HepG2 (cell line): ENCODE results near the gene WNT10A. TPM values are rescaled to one million over a fixed set of nuclear protein-coding genes. Genes with fewer than 3 reads are reported as not detected.

Experiments used
- DPF2 ChIP-seq: sonication (generic); formaldehyde crosslinking; IDR thresholded peaks from 2 replicates; pipeline ENCODE4 v1.4.0; 2020; ENCODE audit warnings: mild to moderate bottlenecking, low read depth, missing genetic modification reagents, borderline replicate concordance
- FOSL1 ChIP-seq: sonication (generic); formaldehyde crosslinking; IDR thresholded peaks from 2 replicates; pipeline ENCODE4 v1.9.0; 2021; ENCODE audit warnings: missing genetic modification reagents, borderline replicate concordance
- GMEB2 ChIP-seq: IDR thresholded peaks from 2 replicates; pipeline ENCODE4 v1.6.1; 2016; ENCODE audit warnings: missing biosample characterization, missing genetic modification reagents, low read depth
- HBP1 ChIP-seq: IDR thresholded peaks from 2 replicates; pipeline ENCODE4 v1.6.1; 2016; ENCODE audit warnings: low read depth, control low read depth
- HMGXB4 ChIP-seq, 2 experiments: sonication (generic) in 1 of 2; formaldehyde crosslinking in 1 of 2; IDR thresholded peaks; 2 replicates each; pipeline versions ENCODE4 v1.4.0 to v1.6.1; 2018 to 2020; ENCODE audit warnings: missing genetic modification reagents in 2 of 2, borderline replicate concordance in 1 of 2, low read depth in 1 of 2, mild to moderate bottlenecking in 1 of 2, missing biosample characterization in 1 of 2
- IRX3 ChIP-seq: sonication (generic); formaldehyde crosslinking; IDR thresholded peaks from 2 replicates; pipeline ENCODE4 v1.8.1; 2023; ENCODE audit warnings: mild to moderate bottlenecking, low read depth, missing genetic modification reagents, borderline replicate concordance
- JDP2 ChIP-seq: sonication (generic); formaldehyde crosslinking; IDR thresholded peaks from 2 replicates; pipeline ENCODE4 v1.8.1; 2022; ENCODE audit warnings: missing genetic modification reagents, borderline replicate concordance
- KLF12 ChIP-seq: sonication (generic); formaldehyde crosslinking; IDR thresholded peaks from 2 replicates; pipeline ENCODE4 v1.4.0; 2020; ENCODE audit warnings: missing genetic modification reagents, borderline replicate concordance
- NPAS2 ChIP-seq: sonication (generic); formaldehyde crosslinking; IDR thresholded peaks from 2 replicates; pipeline ENCODE4 v1.8.0; 2022; ENCODE audit warnings: mild to moderate bottlenecking, missing genetic modification reagents, borderline replicate concordance
- PHF20 ChIP-seq: sonication (generic); formaldehyde crosslinking; IDR thresholded peaks from 2 replicates; pipeline ENCODE4 v1.5.0; 2020; ENCODE audit warnings: mild to moderate bottlenecking, missing genetic modification reagents
- ZFP90 ChIP-seq: sonication (generic); formaldehyde crosslinking; IDR thresholded peaks from 2 replicates; pipeline ENCODE4 v1.8.0; 2022; ENCODE audit warnings: missing genetic modification reagents, mild to moderate bottlenecking, inconsistent platforms, borderline replicate concordance
- ZFP91 ChIP-seq: sonication (generic); formaldehyde crosslinking; IDR thresholded peaks from 2 replicates; pipeline ENCODE4 v1.9.0; 2022; ENCODE audit warnings: missing genetic modification reagents, mild to moderate bottlenecking, borderline replicate concordance
- ZNF549 ChIP-seq: sonication (generic); formaldehyde crosslinking; IDR thresholded peaks from 2 replicates; pipeline ENCODE4 v1.5.0; 2020; ENCODE audit warnings: missing genetic modification reagents
- ZNF563 ChIP-seq: sonication (generic); formaldehyde crosslinking; IDR thresholded peaks from 2 replicates; pipeline ENCODE4 v1.8.0; 2022; ENCODE audit warnings: mild to moderate bottlenecking, moderate library complexity, missing genetic modification reagents
- ZNF629 ChIP-seq: sonication (generic); formaldehyde crosslinking; conservative IDR thresholded peaks from 2 replicates; pipeline ENCODE4 v1.5.0; 2020; ENCODE audit warnings: missing genetic modification reagents
- ZNF773 ChIP-seq: sonication (generic); formaldehyde crosslinking; IDR thresholded peaks from 2 replicates; pipeline ENCODE4 v1.4.0; 2020; ENCODE audit warnings: missing genetic modification reagents, borderline replicate concordance
- polyA plus RNA-seq, 8 experiments: library from polyadenylated mRNA; depleted of rRNA in 3 of 8; stranded (reverse) in 7 of 8; unstranded in 1 of 8; fragments of >200 nt; fragmentation: Illumina TruSeq in 4 of 8; extraction: Trizol in 4 of 8; gene quantifications; 2 replicates each; pipeline versions ENCODE4 v1.2.1 to v1.2.3, GENCODE V29; 2011 to 2016; ENCODE audit warnings: low read depth in 4 of 8, missing spikeins in 1 of 8, mixed read lengths in 1 of 8; ENCODE audit not compliant: insufficient read depth in 1 of 8
- total RNA-seq, 5 experiments: library from RNA; depleted of rRNA; stranded (reverse); fragments of >200 nt; fragmentation: Illumina TruSeq; extraction: Trizol; gene quantifications; 2 replicates each; pipeline ENCODE4 v1.2.3, GENCODE V29; 2016; ENCODE audit warnings: low read depth in 1 of 5
- TF ChIP-seq, protein P1 (sequence below): IDR thresholded peaks from 2 replicates; pipeline ENCODE4 v1.4.0; 2020; ENCODE audit warnings: mild to moderate bottlenecking, missing genetic modification reagents

WNT10A gene
- total and polyA plus RNA-seq, 2 of the 13 experiments (the other 11 are each of a cell fraction or from before 2014, with no cell fraction given), result 0.03 TPM; not detected in 1

- TF ChIP-seq ZFP91 (CRISPR knock-in tag) (0 out of 2 replicates have a peak, but pooled peaks have one; percentile 22), KLF12 (no peak), ZNF563 (CRISPR knock-in tag) (no peak), PHF20 (CRISPR knock-in tag) (no peak), ZNF549 (CRISPR knock-in tag) (no peak), IRX3 (no peak), JDP2 (no peak), HBP1 (CRISPR knock-in tag) (no peak), DPF2 (CRISPR knock-in tag) (no peak), GMEB2 (CRISPR knock-in tag) (no peak), FOSL1 (no peak), ZNF629 (CRISPR knock-in tag) (no peak), ZFP90 (0 out of 2 replicates have a peak, but pooled peaks have one; percentile 32), NPAS2 (CRISPR knock-in tag) (no peak), ZNF773 (CRISPR knock-in tag) (no peak), HMGXB4 (CRISPR knock-in tag; IDR thresholded peaks at IDR 0.05; ENCODE audit: borderline replicate concordance in 1 of 2, low read depth in 1 of 2) (peak; percentile 15 to 60; a peak in 2 of 4 replicates)
- TF ChIP-seq, protein P1, sequence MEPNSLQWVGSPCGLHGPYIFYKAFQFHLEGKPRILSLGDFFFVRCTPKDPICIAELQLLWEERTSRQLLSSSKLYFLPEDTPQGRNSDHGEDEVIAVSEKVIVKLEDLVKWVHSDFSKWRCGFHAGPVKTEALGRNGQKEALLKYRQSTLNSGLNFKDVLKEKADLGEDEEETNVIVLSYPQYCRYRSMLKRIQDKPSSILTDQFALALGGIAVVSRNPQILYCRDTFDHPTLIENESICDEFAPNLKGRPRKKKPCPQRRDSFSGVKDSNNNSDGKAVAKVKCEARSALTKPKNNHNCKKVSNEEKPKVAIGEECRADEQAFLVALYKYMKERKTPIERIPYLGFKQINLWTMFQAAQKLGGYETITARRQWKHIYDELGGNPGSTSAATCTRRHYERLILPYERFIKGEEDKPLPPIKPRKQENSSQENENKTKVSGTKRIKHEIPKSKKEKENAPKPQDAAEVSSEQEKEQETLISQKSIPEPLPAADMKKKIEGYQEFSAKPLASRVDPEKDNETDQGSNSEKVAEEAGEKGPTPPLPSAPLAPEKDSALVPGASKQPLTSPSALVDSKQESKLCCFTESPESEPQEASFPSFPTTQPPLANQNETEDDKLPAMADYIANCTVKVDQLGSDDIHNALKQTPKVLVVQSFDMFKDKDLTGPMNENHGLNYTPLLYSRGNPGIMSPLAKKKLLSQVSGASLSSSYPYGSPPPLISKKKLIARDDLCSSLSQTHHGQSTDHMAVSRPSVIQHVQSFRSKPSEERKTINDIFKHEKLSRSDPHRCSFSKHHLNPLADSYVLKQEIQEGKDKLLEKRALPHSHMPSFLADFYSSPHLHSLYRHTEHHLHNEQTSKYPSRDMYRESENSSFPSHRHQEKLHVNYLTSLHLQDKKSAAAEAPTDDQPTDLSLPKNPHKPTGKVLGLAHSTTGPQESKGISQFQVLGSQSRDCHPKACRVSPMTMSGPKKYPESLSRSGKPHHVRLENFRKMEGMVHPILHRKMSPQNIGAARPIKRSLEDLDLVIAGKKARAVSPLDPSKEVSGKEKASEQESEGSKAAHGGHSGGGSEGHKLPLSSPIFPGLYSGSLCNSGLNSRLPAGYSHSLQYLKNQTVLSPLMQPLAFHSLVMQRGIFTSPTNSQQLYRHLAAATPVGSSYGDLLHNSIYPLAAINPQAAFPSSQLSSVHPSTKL (CRISPR knock-in tag), result 0 out of 2 replicates have a peak, but pooled peaks have one; percentile 14
These were observed 27.6 kb upstream of the WNT10A start (continued) for GRCh38 chr2:218852911-218853667.
